NCI-H2196 treated with DMSO at 0.1 percent for 48 hours (cell line): ENCODE results near the gene LHFPL2.

Experiments
- DNase-seq: peaks from one replicate; lab custom pipeline; 2025; ENCODE audit not compliant: unreplicated experiment; lab: John Stamatoyannopoulos, UW

LHFPL2 gene

DNA sequence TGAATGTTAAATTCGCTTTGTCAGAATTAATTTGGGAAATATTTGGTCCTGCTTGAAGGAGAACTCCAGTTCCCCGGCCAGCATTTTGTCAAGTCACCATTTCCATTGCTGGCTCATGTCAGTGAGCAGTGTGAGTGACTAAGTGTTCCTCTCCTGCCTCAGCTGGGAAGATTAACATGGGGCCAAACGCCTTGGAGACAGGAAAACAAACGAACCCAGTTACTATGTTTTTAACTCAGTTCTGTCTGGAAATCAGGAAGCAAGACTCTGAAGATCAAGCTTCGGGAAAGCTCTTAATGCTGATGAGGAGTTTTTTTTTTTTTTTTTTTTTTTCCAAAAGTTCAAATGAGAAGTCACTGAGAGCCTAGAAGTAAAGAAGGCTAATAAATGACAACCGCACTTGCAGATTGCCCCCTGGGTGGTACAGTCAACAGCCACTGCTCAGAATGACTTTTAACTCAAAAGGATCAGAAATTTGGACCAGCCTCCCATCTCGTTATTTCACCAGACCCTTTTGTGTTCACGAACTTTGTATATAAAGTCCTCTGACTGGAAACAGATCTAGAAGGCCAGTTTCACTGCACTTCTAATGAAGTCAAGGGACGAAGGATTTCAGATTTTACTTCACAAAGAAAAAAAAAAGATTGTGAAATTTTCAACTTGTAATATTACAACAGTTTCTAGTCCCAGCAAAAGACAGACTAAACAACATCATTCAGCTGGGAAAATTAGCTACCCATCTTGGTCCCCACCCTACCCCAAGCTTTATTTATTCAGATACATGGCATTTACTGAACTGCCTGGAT, 121.3 kb downstream of the LHFPL2 start:
- no peak for DNase-seq

DNA sequence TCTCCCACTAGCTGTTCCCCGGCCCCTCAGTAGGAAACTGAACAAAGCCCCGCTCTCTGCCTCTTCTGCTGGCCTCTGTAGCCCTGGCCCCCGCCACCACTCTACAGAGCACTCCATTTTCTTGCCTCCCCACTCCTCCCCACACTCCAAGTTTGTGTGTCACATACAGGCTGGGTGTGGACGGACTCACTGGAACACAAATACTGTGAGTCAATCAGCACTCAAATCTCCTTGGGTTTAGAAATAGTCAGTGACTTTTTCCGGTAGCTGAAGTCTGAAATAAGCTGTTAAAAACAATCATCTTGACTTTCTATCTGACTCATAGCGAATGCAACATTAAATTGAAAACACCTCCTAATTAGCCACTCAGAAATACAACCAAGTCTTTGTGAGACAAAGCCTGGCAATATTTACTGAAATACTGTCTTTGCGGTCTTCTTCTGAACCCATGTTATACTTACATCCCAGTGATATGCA, 122.5 kb downstream of the LHFPL2 start:
- DNase-seq = no peak

DNA sequence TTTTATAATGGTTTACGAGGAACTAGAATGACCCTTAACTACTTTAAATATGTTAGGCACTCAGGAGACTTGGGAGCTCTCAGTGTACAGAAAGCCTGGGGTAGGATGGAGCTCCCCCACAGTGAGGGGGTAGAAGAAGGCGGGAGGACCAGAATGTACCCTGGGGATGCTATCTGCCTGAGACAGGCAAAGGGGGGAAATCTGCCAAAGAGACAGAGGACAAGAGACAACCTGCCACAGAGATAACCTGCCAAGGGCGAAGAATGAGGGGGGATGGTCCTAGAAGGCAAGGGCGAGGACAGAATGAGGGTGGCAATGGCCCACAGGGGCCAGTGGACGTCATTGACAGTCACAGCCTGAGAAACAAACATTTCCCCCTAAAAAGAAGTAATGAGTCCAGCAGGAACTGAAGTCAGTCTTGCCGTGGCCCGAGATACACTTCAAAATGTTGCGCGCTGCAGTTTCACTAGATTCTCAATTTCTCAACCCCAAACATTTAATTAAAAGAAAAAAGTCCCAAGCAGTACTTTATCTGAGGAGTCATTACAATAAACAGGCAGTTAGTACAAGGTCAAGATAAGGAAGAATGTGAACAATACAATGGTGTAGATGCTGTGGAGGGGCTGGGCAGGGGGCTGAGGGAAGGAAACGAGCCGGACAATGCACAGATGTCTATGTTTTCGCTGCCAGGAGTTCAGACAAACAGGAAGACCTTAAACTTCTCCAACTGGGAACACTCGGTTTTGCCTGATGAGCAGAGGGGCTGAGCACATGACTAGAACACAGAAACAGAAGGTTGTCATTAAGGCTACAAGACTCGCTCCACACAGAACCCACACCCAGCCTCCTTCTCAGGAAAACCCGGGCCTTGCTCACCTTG, 125.0 kb downstream of the LHFPL2 start:
- DNase-seq = no peak

DNA sequence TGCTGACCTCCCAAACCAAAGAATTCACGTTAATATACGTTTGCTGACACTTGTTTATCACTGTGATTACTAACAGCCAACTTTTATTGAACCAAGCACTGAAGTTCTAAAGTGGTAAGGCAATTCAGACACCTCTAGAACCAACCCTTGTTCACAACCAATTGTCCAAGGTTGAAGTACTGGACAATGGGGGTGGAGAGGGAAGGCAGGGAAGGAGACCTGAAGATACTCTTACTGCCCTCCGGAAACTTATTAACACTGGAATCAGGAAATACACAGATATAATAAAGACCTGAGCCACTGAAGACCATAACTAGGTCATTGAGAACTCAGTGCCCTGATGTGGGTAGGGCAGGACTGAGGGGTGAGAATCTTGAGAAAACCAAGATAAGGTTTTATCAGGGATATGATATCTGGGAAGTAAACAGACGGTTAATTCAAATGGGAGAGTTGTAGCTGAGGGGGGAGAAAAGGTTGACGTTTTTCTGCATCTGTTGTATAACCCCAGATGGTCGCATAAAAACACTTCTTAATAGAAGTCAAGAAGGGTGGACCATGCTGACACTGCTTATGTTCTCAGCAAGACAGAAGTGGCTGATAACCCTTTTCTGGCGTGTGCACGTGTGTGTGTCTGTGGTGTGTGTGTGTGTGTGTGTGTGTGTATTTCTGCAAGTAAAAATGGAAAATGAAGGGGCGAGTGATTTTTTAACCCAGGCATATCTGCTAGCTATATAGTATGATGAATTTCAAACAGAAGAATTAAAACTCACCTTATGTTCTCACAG, 125.9 kb downstream of the LHFPL2 start:
- DNase-seq = no peak

DNA sequence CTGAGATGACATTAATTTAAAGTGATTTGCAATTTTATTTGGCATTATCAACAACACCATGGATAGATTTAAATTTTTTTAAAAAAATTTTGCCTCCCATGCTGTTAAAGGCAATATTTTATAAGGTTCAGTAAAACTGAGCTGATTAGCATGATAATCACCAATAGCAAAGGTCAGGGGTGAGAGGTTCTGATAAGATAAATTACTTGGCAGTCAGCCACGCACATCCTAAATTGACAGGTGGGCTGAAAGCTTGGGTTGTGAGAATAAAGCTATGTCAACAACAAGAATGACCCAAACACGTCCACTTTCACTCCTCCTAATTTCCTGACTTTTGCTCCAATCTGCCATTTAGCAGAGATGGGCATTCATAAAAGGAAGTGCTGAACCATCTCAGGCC, 127.1 kb downstream of the LHFPL2 start:
- no peak for DNase-seq

DNA sequence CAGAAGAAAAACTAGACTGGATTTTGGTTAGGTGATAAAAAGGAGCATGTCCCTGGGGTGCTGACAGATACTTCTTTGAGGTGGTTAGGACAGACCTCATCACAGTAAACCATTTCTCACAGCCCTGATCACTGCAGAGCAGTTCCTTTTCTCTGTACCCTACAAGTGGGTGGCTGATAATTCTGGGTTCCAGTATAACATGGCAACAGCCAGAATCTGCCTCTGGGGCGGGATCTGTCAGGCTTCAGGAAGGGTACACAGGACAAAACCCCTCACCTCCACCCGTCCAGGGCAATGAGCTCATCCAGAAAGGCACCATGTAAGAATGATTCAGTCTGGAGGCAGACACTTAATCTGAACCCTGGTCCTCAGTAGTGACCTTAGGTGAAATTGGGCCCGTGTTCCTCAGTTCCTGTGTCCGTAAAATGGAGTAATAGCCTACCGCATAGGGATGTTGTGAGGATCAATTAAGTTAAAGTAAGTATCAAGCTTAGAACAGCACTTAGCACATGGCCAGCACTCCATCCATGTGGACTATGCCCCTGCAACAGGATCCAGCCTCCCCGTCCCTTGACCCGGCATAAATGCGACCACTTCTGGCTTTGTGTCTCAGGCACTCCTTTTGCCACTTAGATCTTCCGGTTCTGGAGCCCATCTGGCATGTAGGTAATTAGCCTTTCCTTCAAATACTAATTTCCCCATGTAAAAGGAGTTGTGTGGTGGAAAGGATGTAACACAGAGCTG, 129.2 kb downstream of the LHFPL2 start:
- DNase-seq = no peak

DNA sequence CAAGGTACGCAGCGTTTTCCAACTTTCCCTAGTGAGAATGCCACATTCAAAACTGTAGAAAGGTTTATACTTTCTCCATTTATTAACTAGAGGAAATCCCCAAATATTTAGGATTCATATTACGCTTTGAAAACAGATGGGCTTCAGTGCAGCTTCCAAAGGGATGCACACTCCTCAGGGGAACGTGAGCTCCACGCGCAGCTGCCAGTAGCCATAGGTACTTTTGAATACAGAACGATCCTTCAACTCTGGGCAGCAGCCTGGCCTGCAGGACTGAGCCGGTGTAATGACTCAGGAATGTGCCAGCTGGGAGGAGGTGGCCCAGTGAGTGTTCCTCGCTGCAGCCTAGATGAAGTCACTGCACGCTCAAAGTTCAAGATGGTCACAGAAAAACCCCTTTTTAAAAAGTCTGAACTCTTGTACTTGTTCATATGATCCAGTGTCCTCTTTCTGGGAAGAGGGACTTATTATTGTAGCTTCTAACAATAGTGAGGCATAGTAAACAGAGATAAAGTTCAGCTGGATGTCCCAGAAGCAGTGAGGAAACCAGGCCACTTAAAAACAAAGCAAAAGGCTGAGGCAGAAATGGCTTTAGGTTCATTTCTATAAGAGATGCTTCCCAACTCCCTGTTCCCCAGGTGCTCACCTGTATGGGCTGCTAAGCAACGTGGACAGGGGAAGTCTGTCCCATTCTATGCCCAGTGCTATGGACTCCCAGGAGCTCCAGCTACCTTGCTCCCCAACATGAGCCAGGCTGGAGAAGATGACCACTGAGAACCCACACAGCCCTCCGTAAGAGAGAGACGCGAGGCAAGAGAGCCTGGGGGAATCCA, 130.0 kb downstream of the LHFPL2 start:
- DNase-seq = no peak

DNA sequence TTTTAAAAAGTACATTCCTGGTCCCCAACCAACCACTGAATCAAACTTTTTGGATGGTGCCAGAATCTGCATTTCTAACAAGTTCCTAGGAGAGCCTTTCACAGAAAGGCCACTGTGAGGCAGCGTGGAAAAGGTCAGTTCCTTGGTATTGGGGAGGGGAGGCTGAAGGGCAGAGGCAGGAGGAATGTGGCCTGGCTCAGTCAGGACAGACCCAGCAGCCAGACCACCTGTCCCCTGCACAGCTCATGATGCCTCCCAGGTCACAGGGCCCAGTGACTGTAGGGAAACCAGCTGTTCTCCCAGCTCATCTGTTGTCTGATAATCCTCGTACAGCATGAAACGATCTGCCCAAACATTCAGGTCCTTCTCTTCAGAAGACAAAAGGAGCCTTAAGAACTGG, 132.9 kb downstream of the LHFPL2 start:
- no peak for DNase-seq

DNA sequence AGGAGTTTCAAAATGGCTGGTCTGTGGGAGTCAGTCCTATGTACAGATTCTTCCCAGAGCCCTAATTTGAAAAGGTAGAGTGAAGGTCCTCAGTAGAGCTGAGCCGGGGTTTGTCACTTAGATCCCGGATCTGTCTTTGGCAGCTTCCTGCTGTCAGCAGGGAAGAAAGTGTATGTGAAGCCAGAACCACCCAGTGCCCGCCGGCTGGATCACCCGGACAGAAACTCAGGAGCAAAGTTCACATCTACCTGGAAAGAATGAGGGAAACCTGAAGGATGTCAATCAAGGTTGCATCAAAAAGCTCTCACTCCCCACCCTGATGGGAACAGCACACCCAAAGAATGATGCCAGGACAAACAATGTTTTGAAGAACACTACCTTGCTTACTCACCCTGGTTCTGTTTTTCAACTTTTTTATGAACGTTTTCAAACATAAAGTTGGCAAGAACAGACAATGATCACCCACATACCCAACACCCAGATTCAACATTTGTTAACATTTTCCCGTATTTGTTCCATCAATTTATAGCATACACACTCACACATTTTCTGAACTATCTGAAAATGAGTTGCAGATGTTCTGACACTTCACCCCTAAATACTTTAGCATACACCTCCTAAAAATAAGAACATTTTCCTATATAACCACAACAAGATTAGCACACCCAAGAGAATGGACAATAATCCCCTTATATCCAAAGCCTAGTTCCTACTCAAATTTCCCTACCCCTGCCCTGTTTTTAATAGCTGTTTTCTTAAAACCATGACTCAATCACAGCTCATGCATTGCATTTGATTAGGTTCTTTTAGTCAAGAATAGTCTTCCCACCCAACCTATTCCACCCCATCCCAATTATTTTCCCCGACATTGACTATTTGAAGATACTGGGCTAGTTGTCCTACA, 133.9 kb downstream of the LHFPL2 start:
- no peak for DNase-seq

DNA sequence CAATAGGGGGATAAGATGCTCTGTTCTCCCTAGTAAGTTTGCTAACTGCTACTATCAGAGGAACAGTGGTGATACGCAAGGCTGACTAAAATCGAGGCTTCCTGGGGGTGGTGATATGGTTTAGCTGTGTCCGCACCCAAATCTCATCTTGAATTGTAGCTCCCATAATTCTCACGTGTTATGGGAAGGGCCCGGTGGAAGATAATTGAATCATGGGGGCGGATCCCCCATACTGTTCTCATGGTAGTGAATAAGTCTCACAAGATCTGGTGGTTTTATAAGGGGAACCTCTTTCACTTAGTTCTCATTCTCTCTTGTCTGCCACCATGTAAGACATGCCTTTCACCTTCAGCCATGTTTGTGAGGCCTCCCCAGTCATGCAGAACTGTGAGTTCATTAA, 135.1 kb downstream of the LHFPL2 start:
- no peak for DNase-seq

DNA sequence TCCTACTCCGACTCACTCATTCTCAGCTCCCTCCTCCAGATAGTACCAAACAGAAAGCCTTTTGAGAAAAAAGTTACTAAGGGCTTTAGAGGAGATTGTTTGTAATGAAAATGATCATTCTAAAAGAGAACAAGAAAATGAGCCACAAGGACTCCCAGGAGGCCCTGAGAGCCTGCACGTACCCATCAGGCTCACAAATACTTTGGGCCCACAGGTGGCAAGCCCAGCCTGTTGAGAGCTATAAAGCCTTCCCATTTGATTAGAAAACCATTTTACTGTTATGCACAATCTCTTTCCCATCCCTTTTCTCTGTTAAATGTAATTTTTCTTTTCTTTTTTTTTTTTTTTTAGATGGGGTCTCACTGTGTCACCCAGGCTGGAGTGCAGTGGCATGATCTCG, 136.1 kb downstream of the LHFPL2 start:
- DNase-seq = no peak

DNA sequence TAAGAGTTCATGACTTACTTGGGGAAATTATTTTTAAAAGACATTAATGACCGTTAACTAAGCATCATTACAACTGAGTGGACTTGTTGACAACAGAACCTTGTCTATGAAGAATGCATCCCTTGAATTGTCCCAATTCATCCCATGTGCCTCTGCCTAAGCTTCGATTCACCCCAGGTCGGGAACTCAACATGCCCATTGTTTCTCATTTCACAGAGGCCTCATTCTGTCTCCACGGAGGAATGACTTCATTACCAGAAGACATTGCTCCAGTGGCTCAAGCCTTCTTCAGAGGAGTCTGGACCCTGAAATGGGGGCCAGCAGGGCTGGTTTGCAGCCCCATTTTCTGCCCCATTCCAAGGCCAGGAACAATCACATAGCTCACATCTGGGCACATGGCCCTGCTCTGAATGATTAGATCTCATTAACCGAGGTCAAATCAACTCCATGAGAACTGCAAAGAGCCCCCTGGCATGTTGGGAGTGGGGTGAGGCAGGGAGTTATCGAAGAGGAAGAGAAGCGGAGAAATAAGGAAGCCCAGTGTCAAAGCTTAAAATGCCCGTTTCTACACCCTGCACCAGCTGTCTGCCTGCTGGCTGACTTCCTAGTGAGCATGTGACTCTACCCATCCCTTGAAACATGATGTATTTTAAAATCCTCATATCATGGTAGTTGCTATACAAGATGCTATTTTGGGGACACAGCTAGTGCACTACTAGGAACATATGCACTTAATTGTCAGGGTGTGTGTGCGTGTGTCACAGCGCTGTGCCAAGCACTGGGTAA, 137.3 kb downstream of the LHFPL2 start:
- no peak for DNase-seq

DNA sequence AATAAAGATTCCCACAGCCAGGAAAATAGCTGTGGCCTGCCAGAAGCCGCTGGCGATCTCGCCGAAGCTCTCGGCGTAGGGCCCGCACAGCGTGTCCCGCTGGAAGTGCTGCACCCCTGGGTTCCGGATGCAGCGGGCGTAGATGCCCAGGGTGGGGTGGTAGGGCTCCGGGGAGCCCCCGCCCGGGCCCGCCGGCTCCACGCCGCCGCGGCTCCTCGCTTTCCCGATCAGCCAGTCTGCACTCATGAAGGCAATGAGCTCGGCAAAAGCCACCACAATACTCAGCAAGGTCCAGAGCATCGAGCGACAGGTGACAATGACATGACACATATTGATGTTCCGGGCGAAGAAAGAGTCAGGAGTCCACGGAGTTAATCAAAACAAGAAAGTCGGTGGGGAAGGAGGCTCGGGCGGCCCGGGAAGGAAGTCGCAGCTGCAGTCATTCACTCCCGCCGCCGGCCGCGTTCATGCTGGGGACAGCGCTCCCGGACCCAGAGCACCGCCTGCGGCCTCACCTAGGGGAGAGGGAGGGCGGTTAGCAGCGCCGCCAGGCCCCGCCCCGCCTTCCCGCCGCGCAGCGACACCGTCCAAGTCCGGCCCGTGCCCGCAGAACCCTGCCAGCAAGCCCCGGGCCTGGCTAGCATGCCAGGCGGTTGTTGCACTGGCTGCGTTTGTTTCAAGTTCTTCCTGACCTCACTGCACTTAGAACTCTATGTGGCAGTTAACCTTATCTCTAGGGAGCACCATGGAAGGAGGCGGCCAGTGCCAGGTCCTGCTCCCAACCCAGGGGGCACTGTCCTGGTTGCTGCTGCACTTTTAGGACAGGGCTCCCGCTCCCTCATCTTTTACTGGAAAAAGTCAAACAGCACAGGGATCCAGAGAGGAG, 138.4 kb downstream of the LHFPL2 start:
- no peak for DNase-seq

DNA sequence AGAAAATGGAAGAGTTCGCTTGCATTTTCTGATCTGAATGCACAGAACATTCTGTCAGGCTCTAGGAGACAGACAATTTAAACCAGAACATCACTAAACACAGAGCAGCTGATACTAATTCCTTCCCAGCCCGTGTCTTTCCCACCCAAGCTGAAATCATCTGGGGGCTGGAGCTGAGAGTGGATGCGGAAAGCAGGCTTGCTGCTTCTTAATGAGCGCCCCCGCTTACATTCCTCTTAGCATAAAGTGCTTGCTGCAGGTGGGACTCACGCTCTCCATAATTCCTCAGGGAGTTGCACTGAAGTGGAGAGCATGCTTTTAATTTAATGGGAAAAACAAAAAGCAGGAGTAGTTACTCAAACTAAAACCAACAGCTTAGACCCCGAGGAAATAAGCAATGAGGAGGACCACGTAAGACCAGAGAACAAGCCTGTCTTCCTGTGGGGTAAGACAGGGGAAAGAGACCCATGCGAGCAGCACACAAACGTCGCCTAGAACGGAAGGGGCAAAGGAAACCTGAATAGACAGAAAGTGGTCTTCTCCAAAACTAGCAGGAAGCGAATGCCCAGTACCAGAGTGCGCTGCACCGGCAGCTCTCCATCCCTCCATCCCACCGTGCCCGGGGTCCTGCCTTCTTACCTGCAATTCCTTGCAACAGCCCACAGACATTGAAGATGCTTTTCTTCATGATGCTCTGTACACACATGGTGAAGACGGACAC, 139.3 kb downstream of the LHFPL2 start:
- no peak for DNase-seq

DNA sequence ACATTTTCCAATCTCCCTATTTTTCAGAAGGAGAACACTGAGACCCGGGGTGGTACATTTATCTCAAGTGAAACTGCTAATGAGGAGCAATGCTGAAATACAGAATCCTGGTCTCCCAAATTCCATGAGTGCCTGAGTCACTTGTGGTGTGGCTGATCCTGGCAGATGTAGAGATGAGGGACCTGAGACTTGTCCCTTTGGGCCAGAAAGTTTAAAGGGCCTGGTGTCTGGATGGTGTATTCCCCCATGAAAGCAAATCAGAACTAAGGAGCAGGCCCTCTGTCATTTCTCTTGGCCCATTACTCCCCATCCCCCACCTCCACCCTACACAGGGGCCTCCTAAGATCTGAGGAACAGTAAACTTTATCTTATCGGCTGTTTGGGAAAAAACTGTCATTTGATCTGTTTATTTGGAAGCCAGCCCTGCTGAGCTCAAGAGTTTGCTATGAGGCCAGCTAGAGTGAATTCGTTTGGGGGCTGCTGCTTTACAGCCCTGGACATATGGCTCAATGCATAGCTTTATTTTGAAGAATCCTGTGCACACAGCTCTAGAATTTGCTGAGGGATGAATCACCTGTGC, 140.3 kb downstream of the LHFPL2 start:
- DNase-seq = no peak

DNA sequence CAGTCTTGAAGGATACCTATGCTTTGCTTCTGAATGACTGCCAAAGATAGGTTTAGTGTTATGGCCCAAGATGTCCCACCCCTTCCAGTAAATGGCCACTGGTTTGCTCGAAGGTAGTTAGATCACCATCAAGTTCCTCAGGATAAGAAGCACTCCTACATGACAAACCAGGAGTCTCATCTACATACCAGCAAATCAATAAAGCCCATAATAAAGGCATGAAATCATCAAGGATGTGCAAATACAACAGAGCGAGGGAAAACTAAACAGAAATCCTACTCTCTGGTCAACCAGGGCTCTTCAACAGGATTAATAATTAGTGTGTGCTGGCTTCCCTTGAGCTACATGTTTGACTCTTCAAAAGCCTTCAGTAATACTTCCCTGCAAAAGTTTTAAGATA, 141.0 kb downstream of the LHFPL2 start:
- DNase-seq = no peak
